MCF 10A (cell line): ENCODE measurements around the gene GLRX5. TPM values are rescaled to one million over a fixed set of nuclear protein-coding genes. Genes with fewer than 3 reads are reported as not detected.
"Not testable (repeated sequence)": the region's sequence is repeated elsewhere in the genome, so short reads cannot be mapped to it uniquely, and the experiment has no call there.

Experiments used
- BruUV-seq: library from RNA; stranded (reverse); fragments of 400-500 nt; replicated peaks from 2 replicates; lab custom pipeline; 2021; lab: Mats Ljungman, UMichigan
- CTCF ChIA-PET: fragments of 300-600 bp; sonication (Branson Sonifier 250); formaldehyde crosslinking; extraction: SDS; loops from one replicate; lab custom pipeline; 2021; ENCODE audit warnings: antibody characterized with exemption, inconsistent platforms; lab: Yijun Ruan, JAX
- POLR2A ChIA-PET: fragments of 300-600, 350-650 bp; sonication (Branson Sonifier 250); formaldehyde crosslinking; extraction: SDS; loops from one replicate; lab custom pipeline; 2020; ENCODE audit warnings: antibody characterized with exemption, inconsistent platforms; lab: Yijun Ruan, JAX
- DNase-seq: peaks from one replicate; pipeline ENCODE4 v3.0.0-alpha.2; 2018; ENCODE audit not compliant: unreplicated experiment
- H3K27ac Mint-ChIP-seq: one replicate; pipeline ENCODE4 v1.8.0; 2022; ENCODE audit warnings: mild to moderate bottlenecking, low read depth, mixed read lengths; ENCODE audit not compliant: unreplicated experiment
- H3K27me3 Mint-ChIP-seq: one replicate; pipeline ENCODE4 v1.8.0; 2022; ENCODE audit warnings: mixed read lengths; ENCODE audit not compliant: insufficient read depth, unreplicated experiment
- H3K36me3 Mint-ChIP-seq: one replicate; pipeline ENCODE4 v1.8.0; 2022; ENCODE audit warnings: mild to moderate bottlenecking, moderate library complexity, mixed read lengths; ENCODE audit not compliant: insufficient read depth, unreplicated experiment
- H3K4me1 Mint-ChIP-seq: one replicate; pipeline ENCODE4 v1.8.0; 2022; ENCODE audit warnings: mixed read lengths; ENCODE audit not compliant: insufficient read depth, unreplicated experiment
- H3K4me3 Mint-ChIP-seq: one replicate; pipeline ENCODE4 v1.8.0; 2022; ENCODE audit warnings: mild to moderate bottlenecking, moderate library complexity, mixed read lengths; ENCODE audit not compliant: unreplicated experiment
- H3K9me3 Mint-ChIP-seq: one replicate; pipeline ENCODE4 v1.8.0; 2022; ENCODE audit warnings: mixed read lengths; ENCODE audit not compliant: unreplicated experiment
- CTCF ChIP-seq: fragments of 200-600 bp; IDR thresholded peaks from one replicate; pipeline ENCODE4 v1.8.0; 2022; ENCODE audit warnings: antibody characterized with exemption, mild to moderate bottlenecking; ENCODE audit not compliant: unreplicated experiment
- intact Hi-C: fragments of 100-400 bp; cut with micrococcal nuclease; formaldehyde crosslinking; loops from 2 replicates; pipeline ENCODE4 v1.14.1; 2022
- total RNA-seq: library from RNA; stranded (reverse); gene quantifications from 2 replicates; pipeline ENCODE4 v1.2.3, GENCODE V29; 2022

GLRX5 gene
- total RNA-seq, 1 experiment from 2014 or later, result 32.2 TPM

- DNase-seq, result no peak
- Mint-ChIP-seq H3K4me1 (no peaks in the 10 kb centered on the region), H3K4me3 (no peak overlapping the region), H3K27me3 (peaks cover 70% of the 10 kb centered on the region), H3K27ac (no peak overlapping the region), H3K36me3 (no peaks in the 10 kb centered on the region), H3K9me3 (no peaks in the 10 kb centered on the region)
- no TSS peak for BruUV-seq
- POLR2A ChIA-PET, result no interaction called here
- TF ChIP-seq CTCF, result no peak
- CTCF ChIA-PET, result interaction anchor here (0.6 kb wide), 1 partner anchor 505 kb away, joined by 3 read pairs; no protein-coding TSS in a partner anchor
- intact Hi-C loops, result no loop called here
Measured at GRCh38 chr14:95573313-95573712, 38.5 kb downstream of the GLRX5 start.

- intact Hi-C loops, result no loop called here
- no peak for TF ChIP-seq CTCF
- no TSS peak for BruUV-seq
- no peak for DNase-seq
- POLR2A ChIA-PET, result no interaction called here
- Mint-ChIP-seq H3K27ac (no peak overlapping the region), H3K27me3 (peaks cover 45% of the 10 kb centered on the region), H3K4me3 (no peak overlapping the region), H3K9me3 (no peaks in the 10 kb centered on the region), H3K36me3 (no peaks in the 10 kb centered on the region), H3K4me1 (no peaks in the 10 kb centered on the region)
- CTCF ChIA-PET, result interaction anchor here (0.7 to 1.0 kb wide), 3 partner anchors 16 to 1284 kb away, joined by 3 to 4 read pairs (median 3); no protein-coding TSS in a partner anchor
Measured at GRCh38 chr14:95575840-95576473, 41.1 kb downstream of the GLRX5 start.

- intact Hi-C loops, result no loop called here
- Mint-ChIP-seq H3K27ac (no peak overlapping the region), H3K4me3 (no peak overlapping the region), H3K27me3 (peaks cover 32% of the 10 kb centered on the region), H3K9me3 (no peaks in the 10 kb centered on the region), H3K4me1 (no peaks in the 10 kb centered on the region), H3K36me3 (no peaks in the 10 kb centered on the region)
- no peak for TF ChIP-seq CTCF
- ChIA-PET CTCF (no interaction called here), POLR2A (no interaction called here)
- no peak for DNase-seq
- BruUV-seq, result no TSS peak
Measured at GRCh38 chr14:95577067-95577800, 42.4 kb downstream of the GLRX5 start.

GRCh38 chr14:95577870-95578269 is 43.0 kb downstream of the GLRX5 start:
- BruUV-seq, result no TSS peak
- intact Hi-C loops, result no loop called here
- TF ChIP-seq CTCF, result no peak
- Mint-ChIP-seq H3K27me3 (peaks cover 32% of the 10 kb centered on the region), H3K36me3 (no peaks in the 10 kb centered on the region), H3K27ac (no peak overlapping the region), H3K9me3 (no peaks in the 10 kb centered on the region), H3K4me1 (no peaks in the 10 kb centered on the region), H3K4me3 (no peak overlapping the region)
- CTCF ChIA-PET, result interaction anchor here (0.7 kb wide), 1 partner anchor 437 kb away, joined by 3 read pairs; no protein-coding TSS in a partner anchor
- POLR2A ChIA-PET, result no interaction called here
- no peak for DNase-seq

GRCh38 chr14:95583836-95584617 is 49.2 kb downstream of the GLRX5 start:
- not testable (repeated sequence) for H3K4me1 Mint-ChIP-seq

More at GRCh38 chr14:95583836-95584617, 49.2 kb downstream of the GLRX5 start:
- H3K4me3 Mint-ChIP-seq, CTCF ChIA-PET, H3K9me3 Mint-ChIP-seq, H3K36me3 Mint-ChIP-seq, BruUV-seq, POLR2A ChIA-PET, DNase-seq, H3K27ac Mint-ChIP-seq, intact Hi-C loops: not testable (repeated sequence)
- H3K27me3 Mint-ChIP-seq, result peaks cover 37% of the 10 kb centered on the region
